H1 (cell line): ENCODE results near the gene MAIP1.

Experiments
- BCL11A ChIP-seq, 2 experiments: IDR thresholded peaks; one replicate each; pipeline ENCODE4 v1.6.1; 2011; ENCODE audit warnings: low read depth in 2 of 2, low read length in 2 of 2, mild to moderate bottlenecking in 2 of 2
- CHD1 ChIP-seq: IDR thresholded peaks from 2 replicates; pipeline ENCODE4 v1.6.1; 2012; ENCODE audit warnings: low read depth, low read length, improper control_type of control experiment
- EP300 ChIP-seq, 2 experiments: IDR thresholded peaks; 1 replicate in 1 of 2; 2 replicates in 1 of 2; pipeline ENCODE4 v1.6.1; 2011 to 2012; ENCODE audit warnings: low read depth in 2 of 2, low read length in 2 of 2, mild to moderate bottlenecking in 2 of 2, borderline replicate concordance in 1 of 2, inconsistent platforms in 1 of 2, moderate library complexity in 1 of 2
- EZH2 ChIP-seq: fragments of 200-600 bp; sonication (generic); IDR thresholded peaks from 2 replicates; pipeline ENCODE4 v1.7.1; 2012; ENCODE audit warnings: low read depth, mild to moderate bottlenecking, moderate library complexity, low read length, inconsistent platforms; ENCODE audit not compliant: severe bottlenecking
- HDAC2 ChIP-seq, 2 experiments: fragments of 300-600 bp in 1 of 2; sonication (generic) in 1 of 2; IDR thresholded peaks; 2 replicates each; pipeline ENCODE4 v1.6.1; 2011 to 2012; ENCODE audit warnings: low read depth in 2 of 2, low read length in 2 of 2, mild to moderate bottlenecking in 2 of 2, moderate library complexity in 2 of 2, borderline replicate concordance in 1 of 2, inconsistent platforms in 1 of 2
- HDAC6 ChIP-seq: IDR thresholded peaks from one replicate; pipeline ENCODE4 v1.7.1; 2012; ENCODE audit warnings: low read depth, mild to moderate bottlenecking, inconsistent platforms, low read length, moderate library complexity
- POLR2A ChIP-seq, 2 experiments: IDR thresholded peaks; 1 replicate in 1 of 2; 2 replicates in 1 of 2; pipeline ENCODE4 v1.6.1; 2011; ENCODE audit warnings: low read depth in 2 of 2, low read length in 2 of 2, mild to moderate bottlenecking in 2 of 2; ENCODE audit errors: control extremely low read depth in 1 of 2
- POLR2AphosphoS5 ChIP-seq: IDR thresholded peaks from 2 replicates; pipeline ENCODE4 v1.6.1; 2011; ENCODE audit warnings: low read depth, low read length
- SIRT6 ChIP-seq: IDR thresholded peaks from one replicate; pipeline ENCODE4 v1.7.1; 2012; ENCODE audit warnings: low read length, inconsistent platforms
- SP1 ChIP-seq: IDR thresholded peaks from 2 replicates; pipeline ENCODE4 v1.6.1; 2011; ENCODE audit warnings: low read depth, low read length
- SUZ12 ChIP-seq: fragments of 200-600 bp; sonication (generic); IDR thresholded peaks from 2 replicates; pipeline ENCODE4 v1.6.1; 2012; ENCODE audit warnings: mild to moderate bottlenecking, inconsistent platforms, low read length, moderate library complexity, mixed read lengths
- TF ChIP-seq, protein P1 (sequence below), 3 experiments: IDR thresholded peaks; 1 replicate in 2 of 3; 2 replicates in 1 of 3; pipeline versions ENCODE4 v1.5.1 to v1.6.1; 2011; ENCODE audit warnings: low read length in 3 of 3, mild to moderate bottlenecking in 3 of 3, inconsistent platforms in 2 of 3, low read depth in 1 of 3, moderate library complexity in 1 of 3; ENCODE audit not compliant: insufficient read depth in 1 of 3; ENCODE audit errors: control extremely low read depth in 1 of 3

DNA sequence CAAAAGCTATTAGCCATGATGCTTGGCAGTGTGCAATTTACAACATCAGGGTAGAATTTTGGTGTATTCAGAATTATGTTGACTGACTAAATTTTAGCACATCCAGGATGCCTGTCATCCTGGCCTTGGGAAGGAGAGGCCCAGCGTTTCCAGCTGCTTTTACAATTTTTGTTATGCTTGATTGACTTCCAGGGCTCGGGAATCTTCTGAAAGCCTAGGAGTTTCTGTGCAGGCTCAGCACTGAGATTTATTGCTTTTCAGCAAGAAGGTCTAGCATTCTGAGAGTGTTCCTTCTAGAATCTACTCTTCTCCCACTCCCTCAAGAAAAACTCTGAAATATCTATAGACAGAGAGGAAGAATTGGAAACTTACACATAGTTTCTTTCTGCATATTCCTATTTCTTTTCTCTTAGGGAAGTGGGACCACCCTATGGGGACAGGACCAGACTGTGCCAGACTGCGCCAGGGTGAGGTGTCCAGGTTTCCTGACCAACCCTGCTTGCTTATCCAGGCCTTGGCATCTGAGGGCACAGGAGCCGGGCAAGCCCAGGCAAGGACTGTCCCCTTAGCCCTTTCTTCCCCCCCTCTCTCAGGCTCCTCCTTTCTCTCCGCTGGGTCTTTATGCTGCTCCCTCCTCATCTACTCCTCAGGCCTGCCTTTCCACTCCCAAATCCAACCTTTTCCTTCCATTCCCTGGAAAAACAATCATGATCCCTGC lies 26.9 kb downstream of the MAIP1 start:
- TF ChIP-seq POLR2AphosphoS5 (no peak), EZH2 (no peak), CHD1 (no peak), SP1 (no peak), SIRT6 (no peak), HDAC6 (no peak), HDAC2 (IDR thresholded peaks at IDR 0.05; ENCODE audit: borderline replicate concordance in 1 of 2, low read depth in 2 of 2, low read length in 2 of 2) (no peak), SUZ12 (no peak), BCL11A (IDR thresholded peaks at IDR 0.05; ENCODE audit: low read depth in 2 of 2, low read length in 2 of 2) (no peak), POLR2A (IDR thresholded peaks at IDR 0.05; ENCODE audit: control extremely low read depth in 1 of 2, low read depth in 2 of 2, low read length in 2 of 2) (no peak), EP300 (IDR thresholded peaks at IDR 0.05; ENCODE audit: borderline replicate concordance in 1 of 2, low read depth in 2 of 2, low read length in 2 of 2) (no peak)
- TF ChIP-seq, protein P1, sequence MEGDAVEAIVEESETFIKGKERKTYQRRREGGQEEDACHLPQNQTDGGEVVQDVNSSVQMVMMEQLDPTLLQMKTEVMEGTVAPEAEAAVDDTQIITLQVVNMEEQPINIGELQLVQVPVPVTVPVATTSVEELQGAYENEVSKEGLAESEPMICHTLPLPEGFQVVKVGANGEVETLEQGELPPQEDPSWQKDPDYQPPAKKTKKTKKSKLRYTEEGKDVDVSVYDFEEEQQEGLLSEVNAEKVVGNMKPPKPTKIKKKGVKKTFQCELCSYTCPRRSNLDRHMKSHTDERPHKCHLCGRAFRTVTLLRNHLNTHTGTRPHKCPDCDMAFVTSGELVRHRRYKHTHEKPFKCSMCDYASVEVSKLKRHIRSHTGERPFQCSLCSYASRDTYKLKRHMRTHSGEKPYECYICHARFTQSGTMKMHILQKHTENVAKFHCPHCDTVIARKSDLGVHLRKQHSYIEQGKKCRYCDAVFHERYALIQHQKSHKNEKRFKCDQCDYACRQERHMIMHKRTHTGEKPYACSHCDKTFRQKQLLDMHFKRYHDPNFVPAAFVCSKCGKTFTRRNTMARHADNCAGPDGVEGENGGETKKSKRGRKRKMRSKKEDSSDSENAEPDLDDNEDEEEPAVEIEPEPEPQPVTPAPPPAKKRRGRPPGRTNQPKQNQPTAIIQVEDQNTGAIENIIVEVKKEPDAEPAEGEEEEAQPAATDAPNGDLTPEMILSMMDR (IDR thresholded peaks at IDR 0.05; ENCODE audit: control extremely low read depth in 1 of 3, insufficient read depth in 1 of 3, low read depth in 1 of 3, low read length in 3 of 3), result no peak
